HepG2 (cell line): ENCODE data around the gene DNAJC2. TPM values are rescaled to one million over a fixed set of nuclear protein-coding genes. Genes with fewer than 3 reads are reported as not detected.
A peak's percentile ranks its signal among the peaks of the same experiment; 100 is the strongest.

ENCODE experiments used
- ATAC-seq: fragments of 200-7000 bp; cut with Tn5 transposase; 3 replicates; pipeline ENCODE4 v1.9.1; 2020; ENCODE audit warnings: mild to moderate bottlenecking, moderate library complexity
- BruUV-seq: library from RNA; stranded (reverse); fragments of 400-500 nt; replicated peaks from 2 replicates; lab custom pipeline; 2021; lab: Mats Ljungman, UMichigan
- CTCF ChIA-PET: fragments of 300-600 bp; formaldehyde crosslinking; extraction: SDS; loops from one replicate; lab custom pipeline; 2021; ENCODE audit warnings: low total read pairs, inconsistent platforms, low intra/inter-chr PET ratio; lab: Yijun Ruan, JAX
- POLR2A ChIA-PET: fragments of 350-600 bp; sonication (Branson Sonifier 250); formaldehyde crosslinking; loops from one replicate; lab custom pipeline; 2020; ENCODE audit warnings: antibody characterized with exemption, inconsistent platforms; lab: Yijun Ruan, JAX
- DNase-seq: peaks from one replicate; pipeline ENCODE4 v3.0.0-alpha.2; 2015; ENCODE audit warnings: low spot score
- FAIRE-seq: peaks from 3 replicates; lab custom pipeline; 2011; peaks lifted over from hg19 to GRCh38; lab: Jason Lieb, UNC
- H2AFZ ChIP-seq: one replicate; pipeline ENCODE4 v1.6.1; 2011; ENCODE audit warnings: low read length, inconsistent platforms
- H3K27ac ChIP-seq: fragments of 300-600 bp; 3 replicates; pipeline ENCODE4 v1.8.0; 2011; ENCODE audit warnings: mixed run types, mild to moderate bottlenecking, mixed read lengths, low read length, inconsistent platforms; ENCODE audit not compliant: insufficient read depth; ENCODE audit errors: extremely low read length
- H3K27me3 ChIP-seq, 2 experiments: fragments of 200-600 bp in 1 of 2; 2 replicates in 1 of 2; 3 replicates in 1 of 2; pipeline versions ENCODE4 v1.6.0 to v1.8.0; 2011; ENCODE audit warnings: low read length in 2 of 2, mild to moderate bottlenecking in 2 of 2, moderate library complexity in 2 of 2, inconsistent platforms in 1 of 2; ENCODE audit not compliant: insufficient read depth in 2 of 2, control insufficient read depth in 1 of 2
- H3K36me3 ChIP-seq, 2 experiments: fragments of 200-600 bp in 1 of 2; replicated peaks in 1 of 2; 2 replicates in 1 of 2; 3 replicates in 1 of 2; pipeline versions ENCODE4 v1.5.1 to v1.8.0; 2011; ENCODE audit warnings: low read length in 2 of 2, inconsistent platforms in 1 of 2; ENCODE audit not compliant: insufficient read depth in 2 of 2, control insufficient read depth in 1 of 2
- H3K4me1 ChIP-seq: 2 replicates; pipeline ENCODE4 v1.5.1; 2012; ENCODE audit warnings: low read length, inconsistent platforms; ENCODE audit not compliant: insufficient read depth
- H3K4me2 ChIP-seq: 2 replicates; pipeline ENCODE4 v1.6.0; 2011; ENCODE audit warnings: low read depth, low read length, inconsistent platforms
- H3K4me3 ChIP-seq, 3 experiments: fragments of 200-600 bp in 1 of 3; sonication (generic), shearing (Covaris generic) in 1 of 3; replicated peaks in 1 of 3; 2 replicates each; pipeline ENCODE4 v1.5.1; 2011 to 2016; ENCODE audit warnings: low read length in 3 of 3, inconsistent platforms in 2 of 3, low read depth in 2 of 3, mild to moderate bottlenecking in 2 of 3, control low read depth in 1 of 3, mixed read lengths in 1 of 3; ENCODE audit not compliant: insufficient read depth in 1 of 3
- H3K79me2 ChIP-seq: one replicate; pipeline ENCODE4 v1.6.1; 2011; ENCODE audit warnings: low read length, inconsistent platforms; ENCODE audit not compliant: insufficient read depth
- H3K9ac ChIP-seq: 2 replicates; pipeline ENCODE4 v1.6.0; 2011; ENCODE audit warnings: mild to moderate bottlenecking, low read depth, low read length, inconsistent platforms; ENCODE audit not compliant: insufficient read depth
- H3K9me3 ChIP-seq: 2 replicates; pipeline ENCODE4 v1.5.1; 2012; ENCODE audit warnings: mild to moderate bottlenecking, low read length
- H4K20me1 ChIP-seq: 2 replicates; pipeline ENCODE4 v1.6.0; 2011; ENCODE audit warnings: inconsistent platforms, mild to moderate bottlenecking, low read length, moderate library complexity; ENCODE audit not compliant: insufficient read depth
- CEBPG ChIP-seq: IDR thresholded peaks from 2 replicates; pipeline ENCODE4 v1.6.1; 2016
- ELF3 ChIP-seq: IDR thresholded peaks from 2 replicates; pipeline ENCODE4 v1.6.1; 2016; ENCODE audit warnings: missing genetic modification reagents, missing compliant biosample characterization
- ERF ChIP-seq: IDR thresholded peaks from 2 replicates; pipeline ENCODE4 v1.6.1; 2018; ENCODE audit warnings: missing biosample characterization, missing genetic modification reagents
- FOXA3 ChIP-seq: IDR thresholded peaks from 2 replicates; pipeline ENCODE4 v1.6.1; 2016; ENCODE audit warnings: missing genetic modification reagents, missing compliant biosample characterization
- KDM6A ChIP-seq: IDR thresholded peaks from 2 replicates; pipeline ENCODE4 v1.6.1; 2016; ENCODE audit warnings: low read depth
- MAZ ChIP-seq, 2 experiments: sonication (generic) in 1 of 2; formaldehyde crosslinking in 1 of 2; IDR thresholded peaks; 2 replicates each; pipeline versions ENCODE4 v1.5.0 to v1.6.1; 2012 to 2020; ENCODE audit warnings: low read depth in 2 of 2, mild to moderate bottlenecking in 2 of 2, borderline replicate concordance in 1 of 2, improper control_type of control experiment in 1 of 2, low read length in 1 of 2, missing genetic modification reagents in 1 of 2, moderate library complexity in 1 of 2
- PAX8 ChIP-seq: sonication (generic); formaldehyde crosslinking; IDR thresholded peaks from 2 replicates; pipeline ENCODE4 v1.8.0; 2022; ENCODE audit warnings: mild to moderate bottlenecking, missing genetic modification reagents, borderline replicate concordance
- SP5 ChIP-seq: IDR thresholded peaks from 2 replicates; pipeline ENCODE4 v1.6.1; 2016; ENCODE audit warnings: low read depth, borderline replicate concordance
- UBTF ChIP-seq: sonication (generic); formaldehyde crosslinking; IDR thresholded peaks from 2 replicates; pipeline ENCODE4 v1.4.0; 2020; ENCODE audit warnings: mild to moderate bottlenecking, missing genetic modification reagents
- ZMYM3 ChIP-seq: sonication (generic); formaldehyde crosslinking; IDR thresholded peaks from 2 replicates; pipeline ENCODE4 v1.5.1; 2020; ENCODE audit warnings: mild to moderate bottlenecking, missing genetic modification reagents
- ZNF12 ChIP-seq: sonication (generic); formaldehyde crosslinking; IDR thresholded peaks from 2 replicates; pipeline ENCODE4 v1.5.0; 2020; ENCODE audit warnings: missing genetic modification reagents
- ZNF354B ChIP-seq: sonication (generic); formaldehyde crosslinking; IDR thresholded peaks from 2 replicates; pipeline ENCODE4 v1.8.0; 2022; ENCODE audit warnings: mild to moderate bottlenecking, missing genetic modification reagents
- ZNF644 ChIP-seq: IDR thresholded peaks from 2 replicates; pipeline ENCODE4 v1.6.1; 2016; ENCODE audit warnings: low read depth
- ZNF891 ChIP-seq: sonication (generic); formaldehyde crosslinking; IDR thresholded peaks from 2 replicates; pipeline ENCODE4 v1.5.0; 2020; ENCODE audit warnings: mild to moderate bottlenecking, missing genetic modification reagents
- ZSCAN22 ChIP-seq: sonication (generic); formaldehyde crosslinking; IDR thresholded peaks from 2 replicates; pipeline ENCODE4 v1.4.0; 2020; ENCODE audit warnings: mild to moderate bottlenecking, missing genetic modification reagents
- WGBS: methylation state at CpG from one replicate; pipeline ENCODE4 v1.1.6; 2017; ENCODE audit warnings: low lambda C conversion rate; 5-methylcytosine and 5-hydroxymethylcytosine counted together
- in situ Hi-C: cut with HindIII; loops from 2 replicates; pipeline ENCODE4 v1.10.0; 2017; ENCODE audit warnings: low pct_unique_long_range_greater_than_20kb; ENCODE audit not compliant: extremely low pct_ligation_motif_present
- intact Hi-C: fragments of 100-400 bp; cut with micrococcal nuclease; formaldehyde crosslinking; loops from one replicate; pipeline ENCODE4 v1.10.0; 2022; ENCODE audit not compliant: unreplicated experiment
- polyA plus RNA-seq, 8 experiments: library from polyadenylated mRNA; depleted of rRNA in 3 of 8; stranded (reverse) in 7 of 8; unstranded in 1 of 8; fragments of >200 nt; fragmentation: Illumina TruSeq in 4 of 8; extraction: Trizol in 4 of 8; gene quantifications; 2 replicates each; pipeline versions ENCODE4 v1.2.1 to v1.2.3, GENCODE V29; 2011 to 2016; ENCODE audit warnings: low read depth in 4 of 8, missing spikeins in 1 of 8, mixed read lengths in 1 of 8; ENCODE audit not compliant: insufficient read depth in 1 of 8
- total RNA-seq, 5 experiments: library from RNA; depleted of rRNA; stranded (reverse); fragments of >200 nt; fragmentation: Illumina TruSeq; extraction: Trizol; gene quantifications; 2 replicates each; pipeline ENCODE4 v1.2.3, GENCODE V29; 2016; ENCODE audit warnings: low read depth in 1 of 5
- TF ChIP-seq, protein P1 (sequence below), 2 experiments: IDR thresholded peaks; 2 replicates each; pipeline ENCODE4 v1.6.1; 2011 to 2012; ENCODE audit warnings: low read length in 2 of 2, borderline replicate concordance in 1 of 2, low read depth in 1 of 2, mild to moderate bottlenecking in 1 of 2, moderate library complexity in 1 of 2
- TF ChIP-seq, protein P2 (sequence below): IDR thresholded peaks from 2 replicates; pipeline ENCODE4 v1.6.1; 2016; ENCODE audit warnings: low read depth

Gene DNAJC2
- total and polyA plus RNA-seq, 2 of the 13 experiments (the other 11 are each of a cell fraction or from before 2014, with no cell fraction given), result 19.6 to 42.0 TPM

GRCh38 chr7:103388469-103389140, 44.0 kb upstream of the DNAJC2 start:
- Histone ChIP-seq H4K20me1 (no peaks in the 10 kb centered on the region), H2AFZ (no peak overlapping the region), H3K4me2 (peak overlapping the region; percentile 55), H3K9ac (no peak overlapping the region), H3K27me3 (no peaks in the 10 kb centered on the region), H3K9me3 (no peaks in the 10 kb centered on the region), H3K4me1 (peaks cover 47% of the 10 kb centered on the region), H3K4me3 (peak overlapping the region in 1 of 3 experiments; percentile 46; a peak in 1 of 6 replicates), H3K36me3 (no peaks in the 10 kb centered on the region), H3K27ac (peak overlapping the region; percentile 81), H3K79me2 (no peaks in the 10 kb centered on the region)
- ChIA-PET POLR2A (interaction anchor here (0.6 to 1.0 kb wide), 2 partner anchors 17 to 41 kb away, joined by 3 to 4 read pairs; partner anchors contain the start of gene PSMC2), CTCF (no interaction called here)
- in situ Hi-C loops (no loop called here), intact Hi-C loops (loop anchor here (2.0 to 5.0 kb wide), 2 partner anchors 18 to 46 kb away; partner anchors contain the start of gene DNAJC2)
- peak; percentile 93 for DNase-seq
- BruUV-seq, result no TSS peak
- peak; percentile 85 for FAIRE-seq
- ATAC-seq, result peak; percentile 98
- WGBS, result under 1% methylated on average over 4 of the region's 4 CpGs
- TF ChIP-seq, protein P1, sequence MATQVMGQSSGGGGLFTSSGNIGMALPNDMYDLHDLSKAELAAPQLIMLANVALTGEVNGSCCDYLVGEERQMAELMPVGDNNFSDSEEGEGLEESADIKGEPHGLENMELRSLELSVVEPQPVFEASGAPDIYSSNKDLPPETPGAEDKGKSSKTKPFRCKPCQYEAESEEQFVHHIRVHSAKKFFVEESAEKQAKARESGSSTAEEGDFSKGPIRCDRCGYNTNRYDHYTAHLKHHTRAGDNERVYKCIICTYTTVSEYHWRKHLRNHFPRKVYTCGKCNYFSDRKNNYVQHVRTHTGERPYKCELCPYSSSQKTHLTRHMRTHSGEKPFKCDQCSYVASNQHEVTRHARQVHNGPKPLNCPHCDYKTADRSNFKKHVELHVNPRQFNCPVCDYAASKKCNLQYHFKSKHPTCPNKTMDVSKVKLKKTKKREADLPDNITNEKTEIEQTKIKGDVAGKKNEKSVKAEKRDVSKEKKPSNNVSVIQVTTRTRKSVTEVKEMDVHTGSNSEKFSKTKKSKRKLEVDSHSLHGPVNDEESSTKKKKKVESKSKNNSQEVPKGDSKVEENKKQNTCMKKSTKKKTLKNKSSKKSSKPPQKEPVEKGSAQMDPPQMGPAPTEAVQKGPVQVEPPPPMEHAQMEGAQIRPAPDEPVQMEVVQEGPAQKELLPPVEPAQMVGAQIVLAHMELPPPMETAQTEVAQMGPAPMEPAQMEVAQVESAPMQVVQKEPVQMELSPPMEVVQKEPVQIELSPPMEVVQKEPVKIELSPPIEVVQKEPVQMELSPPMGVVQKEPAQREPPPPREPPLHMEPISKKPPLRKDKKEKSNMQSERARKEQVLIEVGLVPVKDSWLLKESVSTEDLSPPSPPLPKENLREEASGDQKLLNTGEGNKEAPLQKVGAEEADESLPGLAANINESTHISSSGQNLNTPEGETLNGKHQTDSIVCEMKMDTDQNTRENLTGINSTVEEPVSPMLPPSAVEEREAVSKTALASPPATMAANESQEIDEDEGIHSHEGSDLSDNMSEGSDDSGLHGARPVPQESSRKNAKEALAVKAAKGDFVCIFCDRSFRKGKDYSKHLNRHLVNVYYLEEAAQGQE (IDR thresholded peaks at IDR 0.05; ENCODE audit: borderline replicate concordance in 1 of 2, low read depth in 1 of 2, low read length in 2 of 2), result no peak
- TF ChIP-seq MAZ (IDR thresholded peaks at IDR 0.05; ENCODE audit: borderline replicate concordance, low read depth, low read length) (no peak), MAZ (CRISPR knock-in tag; IDR thresholded peaks at IDR 0.05; ENCODE audit: low read depth) (no peak), ZNF354B (CRISPR knock-in tag) (no peak), ZMYM3 (CRISPR knock-in tag) (no peak), FOXA3 (peak; percentile 81), ERF (peak; percentile 27; the same call in 1 of the 2 replicates), KDM6A (CRISPR knock-in tag) (peak; percentile 87), UBTF (CRISPR knock-in tag) (no peak), ZSCAN22 (no peak), ZNF644 (CRISPR knock-in tag) (peak; percentile 80; the same call in 1 of the 2 replicates), ZNF891 (CRISPR knock-in tag) (no peak), PAX8 (CRISPR knock-in tag) (no peak), SP5 (0 out of 2 replicates have a peak, but pooled peaks have one; percentile 15), ELF3 (CRISPR knock-in tag) (peak; percentile 68; the same call in 1 of the 2 replicates), ZNF12 (CRISPR knock-in tag) (no peak), CEBPG (CRISPR knock-in tag) (0 out of 2 replicates have a peak, but pooled peaks have one; percentile 5)
- TF ChIP-seq, protein P2, sequence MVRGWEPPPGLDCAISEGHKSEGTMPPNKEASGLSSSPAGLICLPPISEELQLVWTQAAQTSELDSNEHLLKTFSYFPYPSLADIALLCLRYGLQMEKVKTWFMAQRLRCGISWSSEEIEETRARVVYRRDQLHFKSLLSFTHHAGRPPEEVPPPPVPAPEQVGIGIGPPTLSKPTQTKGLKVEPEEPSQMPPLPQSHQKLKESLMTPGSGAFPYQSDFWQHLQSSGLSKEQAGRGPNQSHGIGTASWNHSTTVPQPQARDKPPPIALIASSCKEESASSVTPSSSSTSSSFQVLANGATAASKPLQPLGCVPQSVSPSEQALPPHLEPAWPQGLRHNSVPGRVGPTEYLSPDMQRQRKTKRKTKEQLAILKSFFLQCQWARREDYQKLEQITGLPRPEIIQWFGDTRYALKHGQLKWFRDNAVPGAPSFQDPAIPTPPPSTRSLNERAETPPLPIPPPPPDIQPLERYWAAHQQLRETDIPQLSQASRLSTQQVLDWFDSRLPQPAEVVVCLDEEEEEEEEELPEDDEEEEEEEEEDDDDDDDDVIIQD, result peak; percentile 55; the same call in 1 of the 2 replicates
